Measurements from ENCODE around the gene TDRD7.
A peak's percentile ranks its signal among the peaks of the same experiment; 100 is the strongest.

TDRD7 gene, protein sequence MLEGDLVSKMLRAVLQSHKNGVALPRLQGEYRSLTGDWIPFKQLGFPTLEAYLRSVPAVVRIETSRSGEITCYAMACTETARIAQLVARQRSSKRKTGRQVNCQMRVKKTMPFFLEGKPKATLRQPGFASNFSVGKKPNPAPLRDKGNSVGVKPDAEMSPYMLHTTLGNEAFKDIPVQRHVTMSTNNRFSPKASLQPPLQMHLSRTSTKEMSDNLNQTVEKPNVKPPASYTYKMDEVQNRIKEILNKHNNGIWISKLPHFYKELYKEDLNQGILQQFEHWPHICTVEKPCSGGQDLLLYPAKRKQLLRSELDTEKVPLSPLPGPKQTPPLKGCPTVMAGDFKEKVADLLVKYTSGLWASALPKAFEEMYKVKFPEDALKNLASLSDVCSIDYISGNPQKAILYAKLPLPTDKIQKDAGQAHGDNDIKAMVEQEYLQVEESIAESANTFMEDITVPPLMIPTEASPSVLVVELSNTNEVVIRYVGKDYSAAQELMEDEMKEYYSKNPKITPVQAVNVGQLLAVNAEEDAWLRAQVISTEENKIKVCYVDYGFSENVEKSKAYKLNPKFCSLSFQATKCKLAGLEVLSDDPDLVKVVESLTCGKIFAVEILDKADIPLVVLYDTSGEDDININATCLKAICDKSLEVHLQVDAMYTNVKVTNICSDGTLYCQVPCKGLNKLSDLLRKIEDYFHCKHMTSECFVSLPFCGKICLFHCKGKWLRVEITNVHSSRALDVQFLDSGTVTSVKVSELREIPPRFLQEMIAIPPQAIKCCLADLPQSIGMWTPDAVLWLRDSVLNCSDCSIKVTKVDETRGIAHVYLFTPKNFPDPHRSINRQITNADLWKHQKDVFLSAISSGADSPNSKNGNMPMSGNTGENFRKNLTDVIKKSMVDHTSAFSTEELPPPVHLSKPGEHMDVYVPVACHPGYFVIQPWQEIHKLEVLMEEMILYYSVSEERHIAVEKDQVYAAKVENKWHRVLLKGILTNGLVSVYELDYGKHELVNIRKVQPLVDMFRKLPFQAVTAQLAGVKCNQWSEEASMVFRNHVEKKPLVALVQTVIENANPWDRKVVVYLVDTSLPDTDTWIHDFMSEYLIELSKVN

DNA sequence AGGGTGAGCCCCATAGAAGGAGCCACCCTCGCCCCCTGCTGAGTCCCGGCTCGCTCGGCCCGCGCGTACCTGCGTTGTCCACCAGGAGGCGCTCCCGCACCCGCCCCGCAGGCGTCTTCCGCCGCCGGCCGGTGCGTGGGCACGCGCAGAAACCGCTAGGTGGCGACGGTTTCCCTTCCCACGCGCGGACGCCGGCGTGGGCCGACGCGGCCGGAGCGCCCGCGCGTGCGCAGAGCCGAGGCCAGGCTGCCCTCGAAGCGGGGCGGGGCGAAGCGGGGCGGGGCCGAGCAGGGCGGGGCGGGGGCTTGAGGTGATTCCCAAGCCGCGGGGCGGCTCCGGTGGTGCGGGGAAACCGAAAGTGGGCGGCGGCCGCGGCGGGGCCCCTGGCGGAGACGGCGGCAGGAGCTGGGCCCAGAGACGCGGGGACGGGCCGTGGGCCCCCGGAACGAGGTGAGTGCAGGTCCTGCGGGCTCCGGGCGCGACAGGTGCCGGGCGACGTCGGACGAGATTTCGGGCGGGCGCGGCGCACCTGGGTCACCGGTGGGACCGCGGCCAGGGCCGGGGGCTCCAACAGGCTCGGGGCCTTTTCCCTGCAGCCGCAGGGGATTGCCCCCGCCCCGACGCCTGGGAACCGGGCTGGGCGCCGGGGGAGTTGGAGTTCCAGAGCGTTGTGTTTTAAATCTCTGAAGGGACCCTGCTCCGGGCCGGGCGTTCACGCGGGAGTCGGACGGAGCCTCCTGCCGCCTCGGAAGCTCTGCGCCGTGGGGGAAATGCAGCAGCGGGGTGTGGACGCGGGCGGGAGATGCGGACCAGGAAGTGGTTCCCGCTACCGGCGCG is at the start of gene TDRD7:
Gene TDRD7 (plus strand): TSS at position 308 of the 837 bp plus-strand sequence. CDS start 16,370 bp downstream, outside the sequence.
- peak; percentile 77 for DNase-seq

DNA sequence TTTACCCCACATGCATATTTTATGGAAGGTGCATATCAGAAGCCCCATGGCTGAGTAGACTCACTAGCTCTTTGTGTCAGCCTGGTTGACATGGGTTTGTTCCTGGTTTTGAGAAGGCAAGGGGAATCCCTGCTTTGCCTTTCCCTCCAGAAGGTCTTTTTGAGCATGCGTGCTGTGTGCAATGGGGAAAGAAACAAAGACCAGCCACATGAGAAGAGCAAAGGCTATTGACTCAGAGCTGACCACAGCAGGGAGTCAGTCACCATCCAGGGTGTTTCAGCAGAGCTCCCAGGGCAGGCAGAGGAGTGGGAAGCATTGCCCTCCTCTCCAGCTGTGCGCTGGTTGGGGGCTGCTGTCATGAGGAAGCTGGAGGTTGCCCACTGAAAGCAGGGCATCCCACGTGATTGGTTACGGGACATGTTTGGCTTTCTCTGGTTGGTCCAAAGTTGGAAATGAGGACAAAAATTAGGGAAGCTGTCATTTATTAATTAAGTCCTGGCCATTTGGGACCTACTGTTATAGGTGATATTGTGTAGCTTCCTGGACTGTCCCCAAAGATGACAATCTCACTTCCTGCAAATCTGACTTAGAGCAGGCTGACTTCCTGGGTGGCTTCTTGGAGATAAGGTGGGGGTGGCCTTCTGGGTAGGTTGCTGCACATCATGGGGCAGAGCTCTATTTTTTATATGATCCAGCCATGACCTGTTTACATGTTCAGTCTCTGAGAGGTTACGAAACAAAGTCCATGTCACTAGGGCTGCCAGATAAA is 48.9 kb upstream of the TDRD7 start:
- DNase-seq, result no peak

DNA sequence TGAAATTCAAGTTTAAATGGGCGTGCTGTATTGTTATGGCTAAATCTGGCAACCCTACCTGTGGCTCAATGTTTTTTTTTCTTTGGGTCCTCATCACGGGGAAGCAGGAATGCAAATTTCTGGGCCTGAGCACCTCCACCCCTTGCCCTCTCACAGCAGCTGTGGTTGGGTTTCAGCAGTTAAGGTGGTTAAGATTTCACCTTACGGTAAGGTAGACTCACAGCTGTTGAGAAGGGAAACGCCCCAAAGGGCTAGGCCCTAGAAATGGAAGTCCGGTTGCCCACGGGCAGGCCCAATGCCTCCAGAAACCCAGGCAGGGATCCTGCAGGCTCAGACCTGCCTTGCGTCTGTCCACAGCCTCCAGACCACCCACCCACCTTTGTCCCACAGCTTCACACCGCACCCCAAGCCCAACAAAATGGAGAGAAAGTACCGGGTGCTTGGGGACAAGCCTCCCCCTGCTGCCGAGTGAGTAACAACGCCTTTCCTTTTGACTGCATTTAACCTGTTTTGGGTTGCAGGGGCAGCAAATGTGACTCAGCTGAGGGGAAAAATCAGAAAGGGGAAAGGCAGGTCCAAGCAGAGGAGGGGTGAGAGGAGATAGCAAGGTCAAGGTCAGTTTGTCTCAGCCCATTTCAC is 48.1 kb upstream of the TDRD7 start:
- no peak for DNase-seq

DNA sequence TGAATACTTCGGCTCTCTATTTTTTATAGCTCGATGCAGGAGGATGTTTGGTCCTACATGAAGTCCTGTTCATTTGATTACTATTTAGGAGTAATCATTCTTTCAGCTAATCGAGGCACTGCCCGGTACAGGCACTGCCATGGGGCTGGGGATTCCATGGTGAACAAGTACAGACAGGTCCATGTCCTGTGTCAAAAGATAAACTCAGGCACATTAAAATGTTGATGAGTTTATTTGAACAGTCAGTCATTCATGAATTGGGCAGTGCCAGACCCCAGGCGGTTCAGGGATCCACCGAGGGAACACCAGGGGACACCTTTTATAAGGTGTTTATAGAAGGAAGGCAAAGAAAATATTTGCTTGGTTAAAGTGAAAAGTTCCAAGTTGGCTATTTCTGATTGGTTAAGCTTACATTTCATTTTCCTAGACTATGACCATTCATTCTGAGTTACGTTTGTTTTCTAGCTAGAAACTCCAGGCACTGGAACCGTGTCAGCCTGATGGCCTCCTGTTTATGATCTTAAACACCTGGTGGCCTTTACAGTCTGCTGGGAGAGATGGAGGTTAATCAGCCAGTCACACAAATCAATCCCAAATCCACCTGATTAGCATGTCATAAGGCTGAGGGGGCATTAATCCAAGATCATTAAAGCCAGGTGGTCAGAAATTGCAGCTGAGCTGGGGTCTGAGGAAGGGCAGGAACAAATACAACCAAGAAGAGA is 47.0 kb upstream of the TDRD7 start:
- no peak for DNase-seq

DNA sequence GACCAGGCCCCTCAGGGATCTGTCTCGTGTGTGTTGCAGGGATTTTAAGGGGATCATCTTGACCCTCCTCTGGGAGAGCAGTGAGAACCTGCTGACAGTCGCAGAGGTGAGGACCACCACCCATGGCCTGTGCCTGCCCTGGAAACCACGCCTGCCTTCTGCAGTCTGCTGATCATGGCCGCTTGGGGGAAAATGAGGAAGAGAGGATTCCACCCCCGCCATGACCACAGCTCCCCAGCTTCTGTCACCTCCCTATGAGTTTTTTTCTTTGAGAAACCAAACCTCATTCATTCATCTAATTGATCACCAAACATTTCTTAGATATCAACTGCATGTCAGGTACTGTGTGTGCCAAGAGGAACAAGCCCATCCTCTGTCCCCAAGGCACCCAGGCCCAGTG is 46.3 kb upstream of the TDRD7 start:
- no peak for DNase-seq

DNA sequence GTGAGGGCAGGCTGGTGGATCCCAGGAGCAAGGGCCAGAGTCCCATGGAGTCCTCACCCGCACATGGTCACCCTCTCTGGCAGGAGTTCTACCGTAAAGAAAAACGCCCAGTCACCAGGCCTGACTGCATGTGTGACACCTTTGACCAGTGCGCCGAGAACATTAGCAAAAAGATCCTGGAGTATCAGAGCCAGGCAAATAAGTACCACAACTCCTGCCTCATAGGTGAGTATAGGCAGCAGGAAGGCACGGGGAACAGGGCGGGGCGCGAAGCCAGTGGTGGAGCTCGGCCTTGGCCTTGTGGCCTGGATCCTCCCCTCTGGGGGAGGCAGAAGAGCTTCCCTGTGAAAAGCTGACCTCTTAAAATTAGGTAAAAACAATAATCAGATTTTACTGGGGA is 45.4 kb upstream of the TDRD7 start:
- no peak for DNase-seq

DNA sequence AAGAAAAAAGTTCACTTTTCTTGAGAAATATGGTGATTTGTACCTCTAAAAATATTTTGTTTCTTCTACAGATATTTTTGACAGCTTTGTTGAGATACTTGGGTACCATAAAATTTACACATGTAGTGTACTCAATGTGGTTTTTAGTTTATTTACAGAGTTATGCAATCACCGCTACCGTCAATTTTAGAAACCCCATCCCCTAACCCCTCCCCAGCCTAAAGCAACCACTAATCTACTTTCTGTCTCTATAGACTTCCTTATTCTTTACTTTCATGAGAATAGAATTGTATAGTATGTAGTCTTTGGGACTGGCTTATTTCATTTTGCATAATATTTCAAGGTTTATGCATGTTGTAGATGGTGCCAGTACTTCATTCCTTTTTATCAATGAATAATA is 45.0 kb upstream of the TDRD7 start:
- no peak for DNase-seq

DNA sequence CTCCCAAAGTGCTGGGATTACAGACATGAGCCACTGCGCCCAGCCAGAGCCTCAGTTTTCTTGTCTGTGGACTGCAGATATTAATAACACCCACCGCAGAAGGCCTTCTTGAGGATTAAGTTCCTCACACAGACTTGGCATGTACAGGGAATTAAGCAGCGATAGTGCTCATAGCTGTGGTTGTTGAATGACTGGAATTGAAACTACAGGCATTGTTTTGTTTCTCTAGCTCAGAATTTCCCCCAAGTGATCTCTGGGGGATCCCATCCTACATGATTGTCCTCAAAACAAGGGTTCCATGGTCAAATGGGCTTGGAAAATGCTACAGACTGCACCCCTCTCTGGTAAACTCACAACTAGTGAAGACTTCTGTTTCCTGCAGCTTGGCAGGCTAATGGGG is 44.2 kb upstream of the TDRD7 start:
- no peak for DNase-seq

DNA sequence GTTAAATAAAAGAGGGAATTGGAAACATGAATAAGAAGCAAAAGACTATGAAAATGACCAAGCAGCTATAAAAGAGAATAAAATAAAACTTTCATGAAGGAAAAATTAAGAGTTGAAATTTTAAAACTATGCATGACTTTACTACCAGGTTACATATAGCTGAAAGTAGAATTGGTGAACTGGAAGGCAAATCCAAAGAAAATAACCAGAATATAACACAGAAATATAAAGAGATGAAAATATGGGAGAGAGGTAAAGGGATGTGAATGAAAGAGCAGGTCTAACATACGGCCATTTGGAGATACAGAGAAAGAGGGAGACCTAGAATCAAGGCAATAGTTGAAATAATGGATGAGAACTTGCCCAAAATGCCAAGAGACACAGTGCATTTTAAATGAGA is 42.9 kb upstream of the TDRD7 start:
- DNase-seq, result no peak

DNA sequence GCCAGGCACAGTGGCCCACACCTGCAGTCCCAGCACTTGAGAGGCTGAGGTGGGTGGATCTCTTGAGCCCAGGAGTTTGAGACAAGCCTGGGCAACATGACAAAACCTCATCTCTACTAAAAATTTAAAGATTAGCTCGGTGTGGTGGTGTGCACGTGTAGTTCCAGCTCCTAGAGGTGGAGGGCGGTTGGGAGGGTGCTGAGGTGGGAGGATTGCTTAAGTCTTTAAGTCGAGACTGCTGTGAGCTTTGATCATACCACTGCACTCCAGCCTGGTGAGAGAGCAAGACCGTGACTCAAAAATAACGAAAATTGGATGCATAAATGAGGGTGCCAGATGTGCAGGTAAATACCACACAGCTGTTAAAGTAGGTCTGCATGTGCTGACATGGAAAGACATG is 39.3 kb upstream of the TDRD7 start:
- DNase-seq, result no peak

DNA sequence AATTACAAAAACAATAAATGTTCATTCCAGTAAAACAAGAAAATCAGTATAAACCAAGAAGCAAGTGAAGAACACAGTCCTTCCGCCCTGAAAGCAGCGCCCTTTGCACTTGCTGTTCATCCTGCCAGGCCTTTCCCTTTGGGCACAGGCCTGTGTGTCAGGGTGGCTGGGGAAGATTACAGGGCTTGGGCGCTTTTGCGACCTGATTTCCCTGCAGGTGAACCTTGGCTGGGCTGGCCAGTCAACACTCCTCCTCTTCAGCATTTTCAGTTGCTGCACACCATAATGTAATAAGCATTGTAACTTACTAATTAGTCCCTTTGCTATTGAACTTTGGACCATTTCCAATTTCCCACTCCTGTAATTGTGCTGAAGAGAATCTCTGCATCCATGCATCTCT is 38.6 kb upstream of the TDRD7 start:
- DNase-seq, result no peak

DNA sequence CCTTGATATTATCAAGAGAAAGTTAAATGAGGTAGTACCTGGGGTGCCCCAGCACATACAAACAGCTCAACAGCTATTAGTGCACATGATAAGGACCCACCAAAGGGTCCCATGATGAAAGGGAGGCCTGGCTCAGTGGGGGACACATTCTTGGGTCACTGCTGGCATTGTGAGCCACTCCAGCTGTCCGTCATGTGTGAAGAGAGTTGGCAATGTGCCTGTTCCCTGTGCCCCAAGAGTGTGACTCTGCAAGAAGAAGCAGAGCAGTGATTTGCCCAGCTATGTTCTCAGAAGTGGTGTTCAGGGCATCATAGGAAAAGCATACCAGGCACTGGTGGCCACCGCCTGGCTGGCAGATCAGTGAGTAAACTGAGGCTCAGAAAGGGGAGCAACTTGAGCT is 37.1 kb upstream of the TDRD7 start:
- no peak for DNase-seq

DNA sequence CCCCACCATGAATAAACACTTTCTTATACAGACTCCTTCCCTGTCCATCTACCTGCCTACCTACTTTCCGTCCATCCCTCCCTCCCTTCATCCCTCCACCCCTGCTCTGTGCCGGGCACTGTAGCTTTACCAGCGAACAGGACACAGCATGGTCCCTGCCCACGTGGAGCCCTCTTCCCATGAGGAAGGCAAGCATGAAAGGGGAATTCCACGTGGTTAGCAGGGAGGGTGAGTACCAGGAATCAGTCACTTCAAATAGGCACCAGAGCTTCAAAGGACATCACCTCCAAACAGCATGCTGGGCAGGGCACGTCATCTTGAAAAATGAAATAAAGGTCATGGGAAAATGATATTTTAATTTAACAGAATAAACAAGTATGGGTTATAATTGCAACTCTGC is 35.0 kb upstream of the TDRD7 start:
- DNase-seq, result no peak

DNA sequence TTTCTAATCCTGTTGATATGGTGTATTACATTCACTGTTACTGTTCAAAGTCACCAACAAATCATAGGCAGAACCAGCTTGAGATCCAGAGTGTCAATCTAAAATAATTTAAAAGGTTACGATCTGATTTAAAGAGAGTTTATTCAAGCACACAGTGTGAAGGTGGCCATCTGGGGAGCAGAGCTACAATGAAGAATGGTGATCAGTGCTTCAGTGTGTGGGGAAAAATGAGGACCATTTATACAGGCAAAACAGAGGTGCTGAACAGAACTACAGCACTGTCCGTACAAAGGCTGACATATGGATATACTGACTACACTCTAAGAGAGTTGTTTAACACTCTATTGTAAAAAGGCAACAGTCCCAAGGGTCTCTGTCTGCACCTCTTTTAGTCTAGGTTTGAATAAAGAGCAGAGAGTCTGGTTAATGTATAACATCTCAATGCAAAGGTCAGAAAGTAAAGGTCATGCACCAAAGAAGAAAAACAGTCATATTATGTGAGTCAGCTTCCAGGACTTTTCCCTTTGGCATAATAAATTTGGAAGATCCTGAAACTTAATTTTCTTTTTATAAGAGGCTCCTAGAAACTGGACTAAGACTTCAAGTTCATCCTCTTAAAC is 29.7 kb upstream of the TDRD7 start:
- DNase-seq, result peak; percentile 6

DNA sequence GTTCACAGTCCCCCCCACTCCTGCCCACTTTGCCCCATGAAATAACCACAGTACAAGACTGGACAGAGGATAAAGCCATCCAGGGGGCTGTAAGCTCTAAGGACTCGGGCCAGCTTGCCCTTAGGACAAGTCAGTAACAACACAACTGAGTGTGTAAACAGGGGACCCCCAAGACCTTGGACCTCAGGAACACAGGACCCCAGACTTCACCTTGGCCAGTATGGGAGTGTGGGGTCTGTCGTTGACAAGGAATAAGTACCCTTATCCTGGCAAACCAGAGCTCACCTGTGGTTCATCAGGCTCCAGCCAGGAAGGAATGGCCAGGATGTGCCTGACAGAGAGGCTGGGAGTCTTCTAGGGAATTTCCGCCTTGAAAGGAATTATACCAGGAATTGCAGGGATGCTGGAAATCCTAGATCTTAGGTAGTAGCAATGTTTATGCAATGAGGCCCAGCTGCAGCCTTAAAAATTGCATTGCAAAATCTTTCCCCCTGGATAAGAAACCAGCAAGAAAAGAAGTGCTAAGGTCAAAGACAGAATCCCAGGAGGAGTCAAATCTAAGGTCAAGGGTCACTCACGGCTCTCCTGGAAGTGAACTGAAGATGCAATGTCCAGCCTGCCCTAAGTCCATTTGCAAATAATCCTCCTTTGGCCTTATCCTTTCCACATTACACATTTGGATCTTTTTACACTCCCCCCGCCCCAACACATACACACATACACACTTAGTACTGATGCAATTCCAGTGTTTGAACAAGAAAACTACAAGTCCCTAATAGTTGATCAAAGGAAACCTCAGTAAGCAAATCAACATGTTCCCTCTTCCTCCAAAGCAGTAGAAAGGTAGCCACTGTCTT is 27.3 kb upstream of the TDRD7 start:
- no peak for DNase-seq

DNA sequence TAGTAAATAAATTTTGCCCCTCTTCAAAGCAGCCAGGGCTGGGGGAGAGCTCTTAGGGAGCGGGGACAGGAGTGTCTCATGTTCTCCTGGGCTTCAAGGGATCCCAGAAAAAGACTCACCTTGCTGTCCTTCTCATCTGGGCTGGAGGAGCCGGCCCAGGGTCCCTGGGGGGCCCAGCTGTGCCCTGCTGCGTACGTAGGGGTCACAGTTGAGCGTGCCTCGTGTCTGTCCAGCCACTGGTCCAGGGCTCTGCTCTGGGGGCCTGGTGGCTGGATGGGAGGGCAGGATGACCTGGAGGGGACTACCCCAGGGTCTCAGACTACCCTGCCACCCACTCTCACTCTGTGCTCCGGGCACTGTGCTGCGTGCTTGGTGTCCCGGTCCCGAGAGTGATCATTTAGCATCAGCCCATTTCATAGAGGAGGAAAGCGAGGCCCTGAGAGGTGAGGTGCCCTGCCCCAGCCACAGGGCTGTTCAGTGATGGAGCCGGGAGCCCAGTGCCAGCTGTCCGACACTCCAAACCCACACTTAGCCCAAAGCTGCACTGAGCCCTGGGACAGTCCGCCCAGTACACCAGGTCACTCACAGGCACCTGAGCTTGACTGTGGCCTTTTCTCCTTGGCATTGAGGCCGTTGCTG is 26.2 kb upstream of the TDRD7 start:
- no peak for DNase-seq

DNA sequence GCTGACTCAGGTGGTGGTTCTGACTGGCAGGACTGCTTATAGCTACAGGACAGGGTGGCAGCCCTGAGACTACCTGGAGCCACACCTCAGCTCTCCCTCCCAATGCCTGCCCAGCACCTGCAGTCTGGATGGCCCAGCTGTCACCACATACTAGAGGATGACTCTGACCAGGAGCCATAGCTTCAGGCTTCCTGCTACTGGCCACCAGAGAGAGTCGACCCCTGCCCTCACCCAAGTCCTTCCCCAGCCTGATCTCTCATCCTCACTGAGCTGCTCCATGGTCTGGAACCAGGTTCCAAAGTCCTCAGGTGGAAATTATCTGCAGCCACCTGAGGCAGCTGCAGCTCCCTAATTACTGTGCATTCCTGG is 25.6 kb upstream of the TDRD7 start:
- DNase-seq, result no peak

DNA sequence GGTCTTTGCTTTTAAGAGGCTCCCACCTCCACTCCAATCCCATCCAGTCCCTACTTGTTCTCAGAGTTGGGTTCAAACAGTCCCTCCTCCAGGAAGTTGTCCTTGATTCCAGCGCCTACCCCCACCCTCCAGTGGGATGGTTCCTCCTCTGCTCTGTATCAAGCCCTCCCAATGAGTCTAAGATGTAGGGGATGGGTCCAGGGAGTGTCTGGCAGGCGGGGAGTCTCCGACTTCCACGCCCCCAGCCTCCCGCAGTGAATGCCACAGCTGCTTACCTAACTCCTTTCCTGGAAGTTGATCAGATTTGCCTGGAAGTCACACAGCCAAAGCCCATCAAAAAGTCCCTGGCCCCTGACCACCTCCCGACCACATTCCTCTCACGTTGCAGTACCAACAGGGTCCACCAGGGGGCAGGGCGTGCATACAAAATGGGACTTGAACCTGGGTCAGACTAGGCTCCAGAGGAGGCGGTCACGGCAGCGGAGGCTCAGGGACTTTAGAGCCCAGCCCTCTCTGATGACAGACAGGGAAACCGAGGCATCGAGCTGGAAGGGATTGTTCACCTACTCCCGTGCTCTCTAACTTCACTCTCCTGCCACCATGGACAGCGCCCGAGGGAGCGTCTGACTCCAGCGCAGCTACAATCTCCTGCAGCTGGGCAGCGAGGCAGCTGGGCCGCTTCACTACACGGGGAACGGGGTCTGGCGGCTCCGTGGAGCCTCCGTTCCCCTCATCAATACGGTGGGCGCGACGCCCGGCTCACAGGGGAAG is 25.0 kb upstream of the TDRD7 start:
- peak; percentile 7 for DNase-seq
